Neural crest cell (in vitro differentiated cells): ENCODE results near the gene PDE5A. TPM values are rescaled to one million over a fixed set of nuclear protein-coding genes. Genes with fewer than 3 reads are reported as not detected.

Experiments
- DNase-seq: peaks from one replicate; pipeline ENCODE4 v3.0.0; 2021; ENCODE audit warnings: low read depth, mixed read lengths, low spot score
- H3K27ac Mint-ChIP-seq: one replicate; pipeline ENCODE4 v1.8.0; 2021; ENCODE audit warnings: mild to moderate bottlenecking, mixed read lengths; ENCODE audit not compliant: unreplicated experiment
- H3K27me3 Mint-ChIP-seq: 2 replicates; pipeline ENCODE4 v1.8.0; 2021; ENCODE audit warnings: low read depth, mild to moderate bottlenecking, mixed read lengths
- H3K36me3 Mint-ChIP-seq: 2 replicates; pipeline ENCODE4 v1.8.0; 2021; ENCODE audit warnings: low read depth, mild to moderate bottlenecking, mixed read lengths
- H3K4me1 Mint-ChIP-seq: 2 replicates; pipeline ENCODE4 v1.8.0; 2021; ENCODE audit warnings: mixed read lengths
- H3K4me3 Mint-ChIP-seq: one replicate; pipeline ENCODE4 v1.8.0; 2021; ENCODE audit warnings: mild to moderate bottlenecking, mixed read lengths
- H3K9me3 Mint-ChIP-seq: 2 replicates; pipeline ENCODE4 v1.8.0; 2021; ENCODE audit warnings: mixed read lengths
- total RNA-seq: library from RNA; stranded (reverse); gene quantifications from 2 replicates; pipeline ENCODE4 v1.2.1, GENCODE V29; 2021
- TF ChIP-seq, protein P1 (sequence below): fragments of 200-600 bp; sonication (generic); conservative IDR thresholded peaks from 2 replicates; pipeline ENCODE4 v1.5.0; 2021; ENCODE audit warnings: antibody characterized with exemption, mild to moderate bottlenecking

PDE5A gene
- total RNA-seq, 1 donor from 2014 or later, result 13.9 TPM

- H3K4me3 Mint-ChIP-seq, result no peak overlapping the region
- peaks cover 21% of the 10 kb centered on the region for H3K4me1 Mint-ChIP-seq
- no peaks in the 10 kb centered on the region for H3K9me3 Mint-ChIP-seq
- TF ChIP-seq, protein P1, sequence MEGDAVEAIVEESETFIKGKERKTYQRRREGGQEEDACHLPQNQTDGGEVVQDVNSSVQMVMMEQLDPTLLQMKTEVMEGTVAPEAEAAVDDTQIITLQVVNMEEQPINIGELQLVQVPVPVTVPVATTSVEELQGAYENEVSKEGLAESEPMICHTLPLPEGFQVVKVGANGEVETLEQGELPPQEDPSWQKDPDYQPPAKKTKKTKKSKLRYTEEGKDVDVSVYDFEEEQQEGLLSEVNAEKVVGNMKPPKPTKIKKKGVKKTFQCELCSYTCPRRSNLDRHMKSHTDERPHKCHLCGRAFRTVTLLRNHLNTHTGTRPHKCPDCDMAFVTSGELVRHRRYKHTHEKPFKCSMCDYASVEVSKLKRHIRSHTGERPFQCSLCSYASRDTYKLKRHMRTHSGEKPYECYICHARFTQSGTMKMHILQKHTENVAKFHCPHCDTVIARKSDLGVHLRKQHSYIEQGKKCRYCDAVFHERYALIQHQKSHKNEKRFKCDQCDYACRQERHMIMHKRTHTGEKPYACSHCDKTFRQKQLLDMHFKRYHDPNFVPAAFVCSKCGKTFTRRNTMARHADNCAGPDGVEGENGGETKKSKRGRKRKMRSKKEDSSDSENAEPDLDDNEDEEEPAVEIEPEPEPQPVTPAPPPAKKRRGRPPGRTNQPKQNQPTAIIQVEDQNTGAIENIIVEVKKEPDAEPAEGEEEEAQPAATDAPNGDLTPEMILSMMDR, result no peak
- no peak for DNase-seq
- no peak overlapping the region for H3K27ac Mint-ChIP-seq
- H3K36me3 Mint-ChIP-seq, result peaks cover 15% of the 10 kb centered on the region
- no peaks in the 10 kb centered on the region for H3K27me3 Mint-ChIP-seq
Measured at GRCh38 chr4:119521268-119521667, 107.3 kb downstream of the PDE5A start.

- no peak overlapping the region for H3K27ac Mint-ChIP-seq
- no peaks in the 10 kb centered on the region for H3K9me3 Mint-ChIP-seq
- H3K4me3 Mint-ChIP-seq, result no peak overlapping the region
- TF ChIP-seq, protein P1, result no peak
- peaks cover 18% of the 10 kb centered on the region for H3K4me1 Mint-ChIP-seq
- H3K27me3 Mint-ChIP-seq, result no peaks in the 10 kb centered on the region
- peaks cover 9% of the 10 kb centered on the region for H3K36me3 Mint-ChIP-seq
- DNase-seq, result no peak
Measured at GRCh38 chr4:119518915-119519410, 109.6 kb downstream of the PDE5A start.

- H3K27ac Mint-ChIP-seq, result no peak overlapping the region
- DNase-seq, result no peak
Measured at GRCh38 chr4:119518230-119518892, 110.2 kb downstream of the PDE5A start.

GRCh38 chr4:119517361-119518229, 111.0 kb downstream of the PDE5A start:
- no peak for DNase-seq
- Mint-ChIP-seq H3K27ac (no peak overlapping the region), H3K27me3 (no peaks in the 10 kb centered on the region), H3K9me3 (no peaks in the 10 kb centered on the region), H3K36me3 (peaks cover 10% of the 10 kb centered on the region), H3K4me3 (no peak overlapping the region), H3K4me1 (peaks cover 18% of the 10 kb centered on the region)
- TF ChIP-seq, protein P1, result no peak

More at GRCh38 chr4:119518230-119518892, 110.2 kb downstream of the PDE5A start:
- Mint-ChIP-seq H3K4me3 (no peak overlapping the region), H3K4me1 (peaks cover 18% of the 10 kb centered on the region), H3K9me3 (no peaks in the 10 kb centered on the region), H3K36me3 (peaks cover 12% of the 10 kb centered on the region), H3K27me3 (no peaks in the 10 kb centered on the region)
- TF ChIP-seq, protein P1, result no peak

GRCh38 chr4:119512398-119512797, 116.2 kb downstream of the PDE5A start:
- no peak overlapping the region for H3K4me3 Mint-ChIP-seq
- no peak overlapping the region for H3K27ac Mint-ChIP-seq
- no peak for DNase-seq
- no peaks in the 10 kb centered on the region for H3K4me1 Mint-ChIP-seq
- no peaks in the 10 kb centered on the region for H3K9me3 Mint-ChIP-seq
- TF ChIP-seq, protein P1, result no peak
- H3K36me3 Mint-ChIP-seq, result peaks cover 12% of the 10 kb centered on the region
- H3K27me3 Mint-ChIP-seq, result no peaks in the 10 kb centered on the region
